ENCODE results near the gene PROZ. TPM values are rescaled to one million over a fixed set of nuclear protein-coding genes. Genes with fewer than 3 reads are reported as not detected.
"Not testable (repeated sequence)": the region's sequence is repeated elsewhere in the genome, so short reads cannot be mapped to it uniquely, and the experiment has no call there.

The PROZ gene
- total RNA-seq, 1 donor, result not detected

DNA sequence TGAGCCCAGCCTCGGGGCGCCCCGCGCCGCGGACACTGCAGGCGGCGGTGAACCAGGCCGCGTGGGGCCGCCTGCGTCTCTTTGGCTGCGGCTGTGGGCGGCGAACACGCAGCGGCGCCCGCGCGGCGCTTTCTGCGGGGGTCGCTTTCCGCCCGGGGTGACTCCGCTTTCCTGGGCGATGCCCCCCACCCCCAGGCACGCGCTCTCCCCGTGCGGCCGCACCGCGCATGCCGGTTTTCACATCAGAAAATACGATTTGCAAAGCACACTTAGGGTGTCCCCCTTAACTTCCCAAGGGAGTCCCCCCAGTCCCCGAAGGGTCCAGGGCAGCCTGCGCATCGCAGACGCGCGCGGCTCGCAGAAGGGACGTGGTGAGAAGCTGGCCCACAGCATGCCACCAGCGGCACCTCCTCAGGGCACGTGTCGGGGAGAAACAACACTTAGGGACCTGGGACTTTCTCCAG lies 47.6 kb upstream of the PROZ start:
- peak; percentile 26 for DNase-seq (ENCODE audit: insufficient read length, low spot score, missing footprints)
- H3K9me3 ChIP-seq (ENCODE audit: low read depth, low read length), result no peaks in the 10 kb centered on the region
- H3K27me3 ChIP-seq (ENCODE audit: insufficient read depth, low read length), result peaks cover 15% of the 10 kb centered on the region
- H4K20me1 ChIP-seq (ENCODE audit: insufficient read depth, low read length), result no peaks in the 10 kb centered on the region
- no peak overlapping the region for H2AFZ ChIP-seq (ENCODE audit: low read length)
- H3K36me3 ChIP-seq (ENCODE audit: insufficient read depth, low read length), result no peaks in the 10 kb centered on the region
- no peak overlapping the region for H3K27ac ChIP-seq (ENCODE audit: low read depth, low read length)
- H3K4me3 ChIP-seq (ENCODE audit: insufficient read depth, low read length), result no peak overlapping the region
- TF ChIP-seq, protein P1, sequence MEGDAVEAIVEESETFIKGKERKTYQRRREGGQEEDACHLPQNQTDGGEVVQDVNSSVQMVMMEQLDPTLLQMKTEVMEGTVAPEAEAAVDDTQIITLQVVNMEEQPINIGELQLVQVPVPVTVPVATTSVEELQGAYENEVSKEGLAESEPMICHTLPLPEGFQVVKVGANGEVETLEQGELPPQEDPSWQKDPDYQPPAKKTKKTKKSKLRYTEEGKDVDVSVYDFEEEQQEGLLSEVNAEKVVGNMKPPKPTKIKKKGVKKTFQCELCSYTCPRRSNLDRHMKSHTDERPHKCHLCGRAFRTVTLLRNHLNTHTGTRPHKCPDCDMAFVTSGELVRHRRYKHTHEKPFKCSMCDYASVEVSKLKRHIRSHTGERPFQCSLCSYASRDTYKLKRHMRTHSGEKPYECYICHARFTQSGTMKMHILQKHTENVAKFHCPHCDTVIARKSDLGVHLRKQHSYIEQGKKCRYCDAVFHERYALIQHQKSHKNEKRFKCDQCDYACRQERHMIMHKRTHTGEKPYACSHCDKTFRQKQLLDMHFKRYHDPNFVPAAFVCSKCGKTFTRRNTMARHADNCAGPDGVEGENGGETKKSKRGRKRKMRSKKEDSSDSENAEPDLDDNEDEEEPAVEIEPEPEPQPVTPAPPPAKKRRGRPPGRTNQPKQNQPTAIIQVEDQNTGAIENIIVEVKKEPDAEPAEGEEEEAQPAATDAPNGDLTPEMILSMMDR (IDR thresholded peaks at IDR 0.05; ENCODE audit: extremely low read depth, low read depth, low read length), result no peak
- H3K79me2 ChIP-seq (ENCODE audit: insufficient read depth, low read length), result no peaks in the 10 kb centered on the region
- H3K4me2 ChIP-seq (ENCODE audit: insufficient read depth, low read length), result no peak overlapping the region
- H3K4me1 ChIP-seq (ENCODE audit: insufficient read depth, low read length), result no peaks in the 10 kb centered on the region

DNA sequence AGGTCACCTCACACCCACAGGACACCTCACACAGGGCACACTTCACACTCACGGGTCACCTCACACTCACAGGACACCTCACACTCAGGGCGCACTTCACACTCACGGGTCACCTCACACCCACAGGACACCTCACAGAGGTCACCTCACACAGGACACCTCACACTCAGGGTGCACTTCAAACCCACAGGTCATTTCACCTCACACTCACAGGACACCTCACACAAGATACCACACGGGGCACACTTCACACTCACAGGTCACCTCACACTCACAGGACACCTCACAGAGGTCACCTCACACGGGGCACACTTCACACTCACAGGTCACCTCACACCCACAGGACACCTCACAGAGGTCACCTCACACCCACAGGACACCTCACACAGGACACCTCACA lies 46.6 kb upstream of the PROZ start:
- H3K79me2 ChIP-seq (ENCODE audit: insufficient read depth, low read length); H3K9me3 ChIP-seq (ENCODE audit: low read depth, low read length); H3K4me1 ChIP-seq (ENCODE audit: insufficient read depth, low read length); H3K27ac ChIP-seq (ENCODE audit: low read depth, low read length); H2AFZ ChIP-seq (ENCODE audit: low read length); H3K4me2 ChIP-seq (ENCODE audit: insufficient read depth, low read length); H3K4me3 ChIP-seq (ENCODE audit: insufficient read depth, low read length); H4K20me1 ChIP-seq (ENCODE audit: insufficient read depth, low read length); H3K36me3 ChIP-seq (ENCODE audit: insufficient read depth, low read length): not testable (repeated sequence)
- DNase-seq (ENCODE audit: insufficient read length, low spot score, missing footprints), result peak; percentile 6
- peaks cover 15% of the 10 kb centered on the region for H3K27me3 ChIP-seq (ENCODE audit: insufficient read depth, low read length)

- H4K20me1 ChIP-seq (ENCODE audit: insufficient read depth, low read length); H3K79me2 ChIP-seq (ENCODE audit: insufficient read depth, low read length); H3K4me2 ChIP-seq (ENCODE audit: insufficient read depth, low read length); DNase-seq (ENCODE audit: insufficient read length, low spot score, missing footprints); H3K4me1 ChIP-seq (ENCODE audit: insufficient read depth, low read length); H3K4me3 ChIP-seq (ENCODE audit: insufficient read depth, low read length); H2AFZ ChIP-seq (ENCODE audit: low read length); H3K9me3 ChIP-seq (ENCODE audit: low read depth, low read length); H3K27ac ChIP-seq (ENCODE audit: low read depth, low read length); H3K36me3 ChIP-seq (ENCODE audit: insufficient read depth, low read length): not testable (repeated sequence)
- H3K27me3 ChIP-seq (ENCODE audit: insufficient read depth, low read length), result peaks cover 15% of the 10 kb centered on the region
Measured at GRCh38 chr13:113112475-113112874, 46.0 kb upstream of the PROZ start.

- no peaks in the 10 kb centered on the region for H4K20me1 ChIP-seq (ENCODE audit: insufficient read depth, low read length)
- peaks cover 15% of the 10 kb centered on the region for H3K27me3 ChIP-seq (ENCODE audit: insufficient read depth, low read length)
- no peak overlapping the region for H3K27ac ChIP-seq (ENCODE audit: low read depth, low read length)
- H3K4me3 ChIP-seq (ENCODE audit: insufficient read depth, low read length), result no peak overlapping the region
- H3K79me2 ChIP-seq (ENCODE audit: insufficient read depth, low read length), result no peaks in the 10 kb centered on the region
- no peaks in the 10 kb centered on the region for H3K9me3 ChIP-seq (ENCODE audit: low read depth, low read length)
- DNase-seq (ENCODE audit: insufficient read length, low spot score, missing footprints), result peak; percentile 58
- H2AFZ ChIP-seq (ENCODE audit: low read length), result no peak overlapping the region
- H3K4me1 ChIP-seq (ENCODE audit: insufficient read depth, low read length), result no peaks in the 10 kb centered on the region
- no peaks in the 10 kb centered on the region for H3K36me3 ChIP-seq (ENCODE audit: insufficient read depth, low read length)
- no peak overlapping the region for H3K4me2 ChIP-seq (ENCODE audit: insufficient read depth, low read length)
- TF ChIP-seq, protein P1 (IDR thresholded peaks at IDR 0.05; ENCODE audit: extremely low read depth, low read depth, low read length), result no peak
Measured at GRCh38 chr13:113112893-113113845, 45.3 kb upstream of the PROZ start.

DNA sequence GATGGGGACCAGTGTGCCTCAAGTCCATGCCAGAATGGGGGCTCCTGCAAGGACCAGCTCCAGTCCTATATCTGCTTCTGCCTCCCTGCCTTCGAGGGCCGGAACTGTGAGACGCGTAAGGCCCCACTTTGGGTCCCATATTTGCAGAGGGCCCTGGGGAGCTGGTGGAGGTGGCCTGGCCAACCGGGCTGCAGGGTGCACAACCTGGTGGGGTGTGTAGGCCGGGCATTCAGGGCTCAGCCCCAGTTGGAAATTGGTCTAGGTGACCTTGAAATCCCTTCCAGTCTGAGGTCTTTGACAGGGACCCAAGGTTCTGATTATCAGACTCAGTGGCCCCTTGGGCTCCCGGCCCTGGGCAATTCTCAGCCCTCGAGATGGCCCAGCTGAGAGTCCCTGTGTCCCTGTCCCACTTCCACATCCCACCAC lies 44.6 kb upstream of the PROZ start:
- Histone ChIP-seq H2AFZ (ENCODE audit: low read length) (no peak overlapping the region), H3K4me3 (ENCODE audit: insufficient read depth, low read length) (no peak overlapping the region), H3K27me3 (ENCODE audit: insufficient read depth, low read length) (peaks cover 15% of the 10 kb centered on the region), H3K4me1 (ENCODE audit: insufficient read depth, low read length) (no peaks in the 10 kb centered on the region), H3K9me3 (ENCODE audit: low read depth, low read length) (no peaks in the 10 kb centered on the region), H3K36me3 (ENCODE audit: insufficient read depth, low read length) (no peaks in the 10 kb centered on the region), H3K79me2 (ENCODE audit: insufficient read depth, low read length) (no peaks in the 10 kb centered on the region), H3K27ac (ENCODE audit: low read depth, low read length) (no peak overlapping the region), H3K4me2 (ENCODE audit: insufficient read depth, low read length) (no peak overlapping the region), H4K20me1 (ENCODE audit: insufficient read depth, low read length) (no peaks in the 10 kb centered on the region)
- DNase-seq (ENCODE audit: insufficient read length, low spot score, missing footprints), result peak; percentile 36
- TF ChIP-seq, protein P1 (IDR thresholded peaks at IDR 0.05; ENCODE audit: extremely low read depth, low read depth, low read length), result no peak

Data from osteoblast (primary cell).